ENCODE results near the gene FUZ. TPM values are rescaled to one million over a fixed set of nuclear protein-coding genes. Genes with fewer than 3 reads are reported as not detected.

The FUZ gene
- total RNA-seq, 4 donors from 2014 or later = 14.8 to 23.0 (median 20.1) TPM

DNA sequence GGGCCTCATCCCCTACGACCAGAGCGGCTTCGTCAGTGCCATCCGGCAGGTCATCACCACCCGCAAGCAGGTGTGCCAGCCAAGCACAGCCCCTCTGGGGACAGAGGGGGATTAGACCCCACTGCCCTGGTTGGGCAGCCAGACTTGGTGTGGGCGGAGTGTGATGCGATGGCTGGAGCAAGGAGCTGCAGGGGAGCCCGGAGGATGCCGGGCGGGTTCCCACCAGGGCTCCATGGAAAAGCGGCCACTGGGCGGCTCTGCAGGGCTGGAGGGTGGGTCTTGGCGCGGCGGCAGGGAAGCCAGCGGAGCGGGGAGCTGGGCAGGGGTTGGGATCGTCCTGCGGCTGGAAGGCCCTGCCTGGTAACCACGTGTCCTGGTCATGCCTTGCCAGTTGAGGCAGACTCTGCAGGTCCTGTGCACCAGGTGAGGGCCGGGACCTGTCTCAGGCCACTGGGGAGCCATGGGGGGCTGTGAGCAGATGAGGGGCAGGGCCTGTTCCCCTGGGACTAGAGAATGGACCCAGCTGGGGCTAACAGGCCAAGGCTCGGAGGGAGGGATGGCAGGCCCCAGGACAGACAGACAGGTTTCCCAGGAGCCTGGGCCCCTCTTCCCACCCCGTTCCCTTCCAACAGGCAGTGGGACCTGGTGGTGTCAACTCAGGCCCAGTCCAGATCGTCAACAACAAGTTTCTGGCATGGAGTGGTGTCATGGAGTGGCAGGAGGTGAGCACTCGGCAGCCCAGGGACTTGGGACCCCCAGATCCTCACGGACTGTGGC is 44.2 kb upstream of the FUZ start:
- H3K9me3 ChIP-seq = no peaks in the 10 kb centered on the region
- H3K36me3 ChIP-seq = peaks cover 0 to 81% of the 10 kb centered on the region in 2 donors
- WGBS, 2 donors (ENCODE audit: low coverage in 1 of 2) = no CpG with 5 or more reads among the region's 26 CpGs
- ATAC-seq = no peak
- H3K4me3 ChIP-seq = no peak overlapping the region
- peaks cover 0 to 59% (median 11%) of the 10 kb centered on the region in 3 donors for H3K4me1 ChIP-seq
- peak overlapping the region in 2 of 4 donors; percentile 11 to 31 for H3K27ac ChIP-seq
- no peaks in the 10 kb centered on the region for H3K27me3 ChIP-seq
- no peak for TF ChIP-seq EP300 (IDR thresholded peaks at IDR 0.05)
- TF ChIP-seq POLR2AphosphoS5 (IDR thresholded peaks at IDR 0.05) = no peak
- no peak for TF ChIP-seq CTCF (IDR thresholded peaks at IDR 0.05)
- no peak for TF ChIP-seq POLR2A (IDR thresholded peaks at IDR 0.05)

DNA sequence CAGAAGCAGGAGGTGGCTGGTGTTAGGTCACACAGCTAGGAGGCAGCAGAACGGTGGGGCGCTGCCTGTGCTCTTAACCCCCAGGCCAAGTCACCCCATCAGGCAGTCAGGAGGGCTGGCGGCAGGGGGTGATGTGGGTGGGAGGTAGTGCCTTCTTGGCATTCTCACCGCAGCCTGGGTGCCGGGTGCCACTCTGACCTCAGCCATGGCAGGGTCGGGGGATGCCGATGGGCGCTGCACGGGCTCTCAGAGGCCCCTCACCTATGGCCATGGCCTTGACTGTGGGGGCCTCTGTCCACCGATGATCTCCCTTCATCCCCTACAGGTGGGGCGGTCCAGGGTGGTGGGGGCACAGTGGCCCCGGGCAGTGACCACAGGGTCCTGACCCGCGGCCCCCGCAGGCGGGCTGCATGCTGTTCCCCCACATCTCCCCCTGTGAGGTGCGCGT is 43.5 kb upstream of the FUZ start:
- Histone ChIP-seq H3K4me1 (peaks cover 0 to 64% (median 15%) of the 10 kb centered on the region in 3 donors), H3K36me3 (peaks cover 0 to 74% of the 10 kb centered on the region in 2 donors)

GRCh38 chr19:49855676-49856573 is 42.8 kb upstream of the FUZ start:
- WGBS, 2 donors (ENCODE audit: low coverage in 1 of 2) = 73 to 82% methylated on average over 2 to 6 of the region's 21 CpGs
- ATAC-seq = no peak
- peaks cover 0 to 58% (median 15%) of the 10 kb centered on the region in 3 donors for H3K4me1 ChIP-seq
- TF ChIP-seq POLR2A (IDR thresholded peaks at IDR 0.05) (no peak), POLR2AphosphoS5 (IDR thresholded peaks at IDR 0.05) (no peak), CTCF (IDR thresholded peaks at IDR 0.05) (no peak), EP300 (IDR thresholded peaks at IDR 0.05) (no peak)
- peak overlapping the region in 2 of 4 donors; percentile 12 to 35 for H3K27ac ChIP-seq
- H3K9me3 ChIP-seq = no peaks in the 10 kb centered on the region
- no peaks in the 10 kb centered on the region for H3K27me3 ChIP-seq
- H3K4me3 ChIP-seq = no peak overlapping the region
- H3K36me3 ChIP-seq = peaks cover 0 to 67% of the 10 kb centered on the region in 2 donors

More for the DNA sequence above, 43.5 kb upstream of the FUZ start:
- Histone ChIP-seq H3K4me3 (no peak overlapping the region), H3K9me3 (no peaks in the 10 kb centered on the region), H3K27ac (peak overlapping the region in 2 of 4 donors; percentile 5 to 35), H3K27me3 (no peaks in the 10 kb centered on the region)
- no peak for TF ChIP-seq EP300 (IDR thresholded peaks at IDR 0.05)
- no peak for TF ChIP-seq POLR2AphosphoS5 (IDR thresholded peaks at IDR 0.05)
- no peak for TF ChIP-seq CTCF (IDR thresholded peaks at IDR 0.05)
- ATAC-seq = no peak
- whole genome bisulfite sequencing, 2 donors (ENCODE audit: low coverage in 1 of 2) = no CpG with 5 or more reads among the region's 18 CpGs

DNA sequence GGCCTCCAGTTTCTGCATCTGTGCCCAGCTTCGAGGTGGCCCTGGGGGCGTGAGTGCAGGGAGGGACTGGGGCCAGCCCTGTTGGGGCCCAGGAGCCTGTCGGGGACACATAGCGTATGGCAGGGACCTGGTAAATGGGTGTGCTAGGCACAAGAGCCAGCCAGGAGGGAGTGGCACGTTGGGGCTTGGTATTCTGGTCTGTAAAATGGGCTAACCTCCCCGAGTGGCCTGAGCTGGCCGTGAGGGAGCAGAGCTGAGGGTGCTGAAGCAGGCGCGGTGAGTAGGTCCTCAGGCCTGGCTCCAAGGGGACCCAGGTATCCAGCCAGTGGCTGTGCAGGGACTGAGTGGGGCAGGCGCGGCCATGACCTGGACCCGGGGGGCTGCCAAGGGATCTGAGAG is 42.2 kb upstream of the FUZ start:
- Histone ChIP-seq H3K36me3 (peaks cover 0 to 61% of the 10 kb centered on the region in 2 donors), H3K27me3 (no peaks in the 10 kb centered on the region), H3K9me3 (no peaks in the 10 kb centered on the region), H3K27ac (peak overlapping the region in 2 of 4 donors; percentile 12 to 35), H3K4me1 (peaks cover 0 to 52% (median 15%) of the 10 kb centered on the region in 3 donors), H3K4me3 (no peak overlapping the region)
- 80 to 100% methylated on average over 1 to 2 of the region's 12 CpGs for WGBS, 2 donors (ENCODE audit: low coverage in 1 of 2)
- no peak for TF ChIP-seq EP300 (IDR thresholded peaks at IDR 0.05)
- no peak for TF ChIP-seq POLR2A (IDR thresholded peaks at IDR 0.05)
- no peak for TF ChIP-seq CTCF (IDR thresholded peaks at IDR 0.05)
- no peak for TF ChIP-seq POLR2AphosphoS5 (IDR thresholded peaks at IDR 0.05)
- ATAC-seq = no peak

Measured in gastroesophageal sphincter (tissue), 4 donors.